ENCODE measurements around the gene NQO1.

NQO1 gene

GRCh38 chr16:69703638-69704037 is 22.7 kb downstream of the NQO1 start:
- DNase-seq, result no peak

- DNase-seq, result no peak
These were observed 24.5 kb downstream of the NQO1 start for GRCh38 chr16:69701866-69702265.

- no peak for DNase-seq
These were observed 24.9 kb downstream of the NQO1 start for GRCh38 chr16:69701452-69701851.

- no peak for DNase-seq
These were observed 26.4 kb downstream of the NQO1 start for GRCh38 chr16:69699915-69700314.

- DNase-seq, result no peak
These were observed 28.0 kb downstream of the NQO1 start for GRCh38 chr16:69698404-69698803.

- DNase-seq, result no peak
These were observed 32.4 kb downstream of the NQO1 start for GRCh38 chr16:69693916-69694315.

GRCh38 chr16:69691980-69692911 is 34.1 kb downstream of the NQO1 start:
- no peak for DNase-seq

GRCh38 chr16:69688589-69688988 is 37.8 kb downstream of the NQO1 start:
- no peak for DNase-seq

GRCh38 chr16:69680358-69680757 is 46.0 kb downstream of the NQO1 start:
- no peak for DNase-seq

DNA sequence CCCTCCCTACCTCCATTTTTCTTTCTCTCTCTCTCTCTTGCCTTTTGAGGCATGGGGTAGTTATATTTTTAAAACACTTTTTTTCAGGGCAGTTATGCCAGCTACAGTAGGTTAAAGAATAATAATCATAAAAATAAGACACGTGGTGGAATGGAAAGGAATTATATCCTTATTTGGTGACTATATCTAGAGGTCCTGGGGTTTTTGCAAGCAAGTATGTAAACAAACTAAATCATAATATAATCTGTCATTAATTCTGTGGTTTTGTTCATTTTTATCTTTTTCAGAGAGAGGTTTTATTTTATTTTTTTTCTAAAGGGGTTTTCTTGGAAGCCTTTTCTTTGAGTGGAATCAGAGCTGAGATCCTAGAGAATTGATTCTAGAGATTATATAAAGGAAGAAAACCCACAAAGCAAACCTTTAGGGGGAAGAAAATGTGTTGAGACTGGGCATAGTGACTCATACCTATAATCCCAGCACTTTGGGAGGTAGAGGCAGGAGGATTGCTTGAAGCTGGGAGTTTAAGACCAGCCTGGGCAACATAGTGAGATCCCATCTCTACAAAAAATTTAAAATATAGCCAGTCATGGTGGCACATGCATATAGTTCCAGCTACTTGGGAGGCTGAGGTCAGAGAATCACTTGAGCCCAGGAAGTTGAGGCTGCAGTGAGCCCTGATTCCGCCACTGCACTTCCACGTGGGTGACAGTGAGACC is 53.2 kb downstream of the NQO1 start:
- DNase-seq, result no peak

- DNase-seq, result no peak
These were observed 53.9 kb downstream of the NQO1 start for GRCh38 chr16:69672315-69672997.

DNA sequence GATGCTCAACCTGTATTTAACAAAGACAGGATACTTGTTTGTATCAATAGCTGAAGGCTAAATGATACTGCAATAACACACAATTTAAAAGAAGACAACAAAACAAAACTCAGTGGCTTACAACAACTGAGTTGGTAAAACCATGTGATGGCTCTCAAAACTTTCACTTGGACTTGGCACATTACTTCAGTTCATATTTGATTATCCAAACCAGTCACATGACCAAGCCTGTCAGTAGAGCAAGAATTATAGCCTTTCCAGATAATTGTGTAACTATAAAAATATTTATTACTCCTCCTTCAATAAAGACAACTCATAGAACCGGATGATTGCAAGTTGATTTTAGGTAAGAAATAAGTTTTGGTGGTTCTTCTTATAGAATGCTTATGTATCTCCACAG is 56.8 kb downstream of the NQO1 start:
- no peak for DNase-seq

DNA sequence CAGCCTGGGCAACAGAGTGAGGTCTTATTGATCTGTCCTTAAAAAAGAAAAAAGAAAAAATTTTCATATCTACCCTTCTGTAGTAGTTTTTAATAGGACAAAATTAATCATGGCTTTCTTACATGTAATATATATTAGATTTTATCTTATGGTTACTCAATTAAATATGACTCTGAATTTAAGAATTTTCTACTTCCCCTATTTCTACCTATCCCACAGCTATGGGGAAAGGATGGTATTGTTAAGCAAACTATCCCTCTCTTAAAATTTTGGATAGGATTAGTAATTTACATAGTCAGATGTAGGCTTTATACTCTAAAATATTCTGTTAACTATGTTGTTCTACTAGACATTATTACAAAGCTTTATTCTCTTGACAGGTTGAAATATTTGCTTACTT is 62.5 kb downstream of the NQO1 start:
- DNase-seq, result no peak

DNA sequence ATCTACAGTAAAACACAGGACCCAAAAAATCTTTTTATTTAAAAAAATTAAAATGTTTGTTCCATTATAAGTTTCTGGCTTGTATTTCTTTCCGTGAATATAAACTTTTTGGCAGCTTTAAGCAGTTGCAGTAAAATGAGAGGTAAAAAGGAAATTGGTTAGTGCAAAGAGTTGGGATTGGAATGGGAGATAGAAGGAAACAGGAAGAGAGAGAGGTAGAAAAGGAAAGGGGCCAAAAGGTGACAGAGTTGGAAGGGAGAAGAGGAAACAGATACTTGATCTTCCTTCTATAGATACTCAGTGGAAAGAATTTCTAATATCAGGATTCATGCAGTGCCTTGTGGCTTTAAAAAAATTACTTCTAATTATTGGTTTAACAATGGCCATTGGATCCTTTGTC is 63.5 kb downstream of the NQO1 start:
- no peak for DNase-seq

DNA sequence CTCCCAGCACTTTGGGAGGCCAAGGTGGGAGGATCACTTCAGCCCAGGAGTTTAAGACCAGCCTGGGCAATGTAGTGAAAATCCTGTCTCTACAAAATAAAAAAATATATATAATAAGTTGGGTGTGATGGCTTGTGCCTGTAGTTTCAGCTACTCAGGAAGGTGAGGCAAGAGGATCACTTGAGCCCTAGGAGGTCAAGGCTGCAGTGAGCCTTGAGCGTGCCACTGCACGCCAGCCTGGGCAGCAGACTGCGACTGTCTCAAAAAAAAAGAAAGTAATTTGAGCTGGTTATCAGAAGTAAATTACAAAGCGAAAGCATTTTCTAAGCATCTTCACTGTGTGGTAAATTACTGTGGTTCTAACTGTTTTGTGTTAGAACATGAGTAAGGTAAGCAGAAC is 66.2 kb downstream of the NQO1 start:
- no peak for DNase-seq
